Hair follicle dermal papilla cell (primary cell): ENCODE data around the gene PRM1. TPM values are rescaled to one million over a fixed set of nuclear protein-coding genes. Genes with fewer than 3 reads are reported as not detected.

Experiments used
- small RNA-seq: library from RNA; depleted of rRNA; stranded (forward); fragments of <200 nt; gene quantifications from one replicate; pipeline ENCODE3, GENCODE V24; 2012
- total RNA-seq: library from RNA; depleted of rRNA; stranded (reverse); fragments of >200 nt; gene quantifications from 2 replicates; pipeline ENCODE4 v1.2.3, GENCODE V29; 2012

PRM1 gene
- total RNA-seq = not detected in 2 replicates

GRCh38 chr16:11280616-11281522, at the start of gene PRM1:
Gene PRM1, minus strand, starts transcription at chr16:11281330. Its CDS starts 92 bp downstream, at chr16:11281238.

GRCh38 chr16:11276143-11276895, 4.8 kb downstream of the PRM1 start, which contains the start of gene PRM2:
Gene PRM2, minus strand, starts transcription at chr16:11276480. Its CDS starts 110 bp downstream, at chr16:11276370.

GRCh38 chr16:11272921-11273720, 8.0 kb downstream of the PRM1 start, which contains the start of gene PRM3:
Gene PRM3, minus strand, starts transcription at chr16:11273629. Its CDS starts 34 bp downstream, at chr16:11273595.

GRCh38 chr16:11268921-11269375, 12.2 kb downstream of the PRM1 start, which contains the start of gene TNP2:
Gene TNP2, minus strand, starts transcription at chr16:11269325. Its CDS starts 63 bp downstream, at chr16:11269262.

GRCh38 chr16:11255737-11256660, 25.1 kb downstream of the PRM1 start, which contains the start of gene SOCS1:
Gene SOCS1, minus strand, starts transcription at chr16:11256204. Its CDS starts 726 bp downstream, at chr16:11255478.

Small RNA genes lying within 50 kb of the gene (small RNA-seq; reads per million reads assigned to genes)
- gene MIR548H2 = not detected
- gene RF00019 = not detected
- gene RF00554 = not detected

Other genes with a start within 250 kb of the PRM1 start
- gene SOCS1, start 25.1 kb downstream of the PRM1 start, total RNA-seq = 2.8 and 5.2 TPM in 2 replicates
- gene TNP2, start 12.0 kb downstream of the PRM1 start, total RNA-seq = not detected in 2 replicates
- not detected in 2 replicates for gene PRM3, start 7.7 kb downstream of the PRM1 start, total RNA-seq
- not detected in 2 replicates for gene PRM2, start 4.8 kb downstream of the PRM1 start, total RNA-seq
- 3.1 and 3.2 TPM in 2 replicates for gene RMI2, start 64.1 kb upstream of the PRM1 start, total RNA-seq